Progenitor cell of endocrine pancreas (in vitro differentiated cells): Measurements from ENCODE around the gene CYSRT1. TPM values are rescaled to one million over a fixed set of nuclear protein-coding genes. Genes with fewer than 3 reads are reported as not detected.

Source experiments
- DNase-seq: peaks from one replicate; pipeline ENCODE4 v3.0.0; 2021; ENCODE audit warnings: low spot score; ENCODE audit not compliant: unreplicated experiment
- H3K27ac Mint-ChIP-seq: 2 replicates; pipeline ENCODE4 v1.8.0; 2021; ENCODE audit warnings: mild to moderate bottlenecking, moderate library complexity, mixed read lengths
- H3K27me3 Mint-ChIP-seq: 2 replicates; pipeline ENCODE4 v1.8.0; 2021; ENCODE audit warnings: mixed read lengths
- H3K36me3 Mint-ChIP-seq: 2 replicates; pipeline ENCODE4 v1.8.0; 2022; ENCODE audit warnings: mixed read lengths; ENCODE audit not compliant: insufficient read depth
- H3K4me1 Mint-ChIP-seq: 2 replicates; pipeline ENCODE4 v1.8.0; 2021; ENCODE audit warnings: low read depth, mixed read lengths
- H3K4me3 Mint-ChIP-seq: 2 replicates; pipeline ENCODE4 v1.8.0; 2021; ENCODE audit warnings: low read depth, mild to moderate bottlenecking, moderate library complexity, mixed read lengths
- H3K9me3 Mint-ChIP-seq: 2 replicates; pipeline ENCODE4 v1.8.0; 2021; ENCODE audit warnings: low read depth, mixed read lengths
- CTCF ChIP-seq: fragments of 200-600 bp; sonication (generic); IDR thresholded peaks from one replicate; pipeline ENCODE4 v1.5.0; 2021; ENCODE audit warnings: antibody characterized with exemption, mild to moderate bottlenecking; ENCODE audit not compliant: unreplicated experiment
- total RNA-seq: library from RNA; stranded (reverse); gene quantifications from 2 replicates; pipeline ENCODE4 v1.2.1, GENCODE V29; 2021

The CYSRT1 gene
- total RNA-seq, 1 donor from 2014 or later: 2.7 TPM

GRCh38 chr9:137250329-137251193 lies 25.6 kb downstream of the CYSRT1 start:
- H3K27ac Mint-ChIP-seq: no peak overlapping the region
- H3K4me3 Mint-ChIP-seq: no peak overlapping the region
- H3K36me3 Mint-ChIP-seq: no peaks in the 10 kb centered on the region
- peaks cover 1% of the 10 kb centered on the region for H3K27me3 Mint-ChIP-seq
- H3K9me3 Mint-ChIP-seq: no peaks in the 10 kb centered on the region
- TF ChIP-seq CTCF: no peak
- DNase-seq: no peak
- H3K4me1 Mint-ChIP-seq: peaks cover 5% of the 10 kb centered on the region

- H3K4me3 Mint-ChIP-seq: no peak within 1 kb of the TSS
These were observed 26.2 kb downstream of the CYSRT1 start, which contains the start of gene STPG3 for GRCh38 chr9:137251194-137251461. Gene STPG3 (plus strand): TSS chr9:137251286. CDS start chr9:137251287, 1 bp downstream.

GRCh38 chr9:137251490-137252268 lies 26.7 kb downstream of the CYSRT1 start:
- no peaks in the 10 kb centered on the region for H3K36me3 Mint-ChIP-seq
- no peak overlapping the region for H3K27ac Mint-ChIP-seq
- no peak for DNase-seq
- no peak for TF ChIP-seq CTCF
- no peaks in the 10 kb centered on the region for H3K9me3 Mint-ChIP-seq
- H3K27me3 Mint-ChIP-seq: no peaks in the 10 kb centered on the region
- H3K4me1 Mint-ChIP-seq: peaks cover 8% of the 10 kb centered on the region
- H3K4me3 Mint-ChIP-seq: no peak overlapping the region

More at GRCh38 chr9:137251194-137251461, 26.2 kb downstream of the CYSRT1 start, which contains the start of gene STPG3:
- DNase-seq: no peak
- Mint-ChIP-seq H3K27me3 (no peaks in the 10 kb centered on the region), H3K27ac (no peak within 1 kb of the TSS), H3K4me1 (peaks cover 7% of the 10 kb centered on the region), H3K9me3 (no peaks in the 10 kb centered on the region), H3K36me3 (no peaks in the 10 kb centered on the region)
- TF ChIP-seq CTCF: no peak

GRCh38 chr9:137252555-137253506 lies 27.9 kb downstream of the CYSRT1 start:
- H3K4me1 Mint-ChIP-seq: peaks cover 8% of the 10 kb centered on the region
- H3K4me3 Mint-ChIP-seq: no peak overlapping the region
- no peaks in the 10 kb centered on the region for H3K36me3 Mint-ChIP-seq
- H3K27ac Mint-ChIP-seq: no peak overlapping the region
- DNase-seq: no peak
- TF ChIP-seq CTCF: no peak
- no peaks in the 10 kb centered on the region for H3K9me3 Mint-ChIP-seq
- H3K27me3 Mint-ChIP-seq: no peaks in the 10 kb centered on the region
